ENCODE measurements around the gene CYP2F1. TPM values are rescaled to one million over a fixed set of nuclear protein-coding genes. Genes with fewer than 3 reads are reported as not detected.
"Not testable (repeated sequence)": the region's sequence is repeated elsewhere in the genome, so short reads cannot be mapped to it uniquely, and the experiment has no call there.

The CYP2F1 gene
- polyA plus RNA-seq, 2 of the 4 experiments (the other 2 are of a cell fraction), result not detected

- H3K27ac ChIP-seq, result no peak overlapping the region
- DNase-seq (ENCODE audit: low read depth in 1 of 2, low spot score in 1 of 2) (no peak), FAIRE-seq (peak; percentile 39), ATAC-seq (no peak)
- H3K4me3 ChIP-seq, result no peak overlapping the region
- H3K9me3 ChIP-seq, result peaks cover 15% of the 10 kb centered on the region
- no peak overlapping the region for H3K4me2 ChIP-seq
- TF ChIP-seq MAFK (IDR thresholded peaks at IDR 0.05; ENCODE audit: partially characterized antibody) (no peak), HOXB13 (CRISPR knock-in tag; IDR thresholded peaks at IDR 0.05; ENCODE audit: low read depth) (no peak)
- WGBS (ENCODE audit: missing lambda C conversion rate), result 74% methylated on average over 5 of the region's 5 CpGs
- POLR2A ChIA-PET, result no interaction called here
- CTCF ChIA-PET, result interaction anchor here (1.1 to 4.1 kb wide), 4 partner anchors 15 to 32 kb away, joined by 4 to 15 read pairs (median 6); no protein-coding TSS in a partner anchor
- no peaks in the 10 kb centered on the region for H3K4me1 ChIP-seq
These were observed 2.4 kb upstream of the CYP2F1 start for GRCh38 chr19:41111750-41112295.

GRCh38 chr19:41112728-41113290 lies 1.4 kb upstream of the CYP2F1 start:
- Histone ChIP-seq H3K4me3 (no peak overlapping the region), H3K27ac (no peak overlapping the region), H3K4me1 (no peaks in the 10 kb centered on the region), H3K9me3 (peaks cover 15% of the 10 kb centered on the region), H3K4me2 (no peak overlapping the region)
- 49% methylated on average over 7 of the region's 7 CpGs for WGBS (ENCODE audit: missing lambda C conversion rate)
- no peak for DNase-seq (ENCODE audit: low read depth in 1 of 2, low spot score in 1 of 2)
- POLR2A ChIA-PET, result no interaction called here
- no peak for TF ChIP-seq JUNB (IDR thresholded peaks at IDR 0.05)
- no peak for TF ChIP-seq ESRRA (IDR thresholded peaks at IDR 0.05; ENCODE audit: borderline replicate concordance, low read length)
- no peak for TF ChIP-seq PHF8 (IDR thresholded peaks at IDR 0.05; ENCODE audit: borderline replicate concordance, low read depth)
- TF ChIP-seq ZNF302 (CRISPR knock-in tag; IDR thresholded peaks at IDR 0.05), result no peak
- no peak for TF ChIP-seq RAD21 (conservative IDR thresholded peaks at IDR 0.05 in 1 of 2, IDR thresholded peaks at IDR 0.05 in 1 of 2)
- no peak for TF ChIP-seq NPAS2 (CRISPR knock-in tag; IDR thresholded peaks at IDR 0.05; ENCODE audit: borderline replicate concordance)
- TF ChIP-seq SMC3 (IDR thresholded peaks at IDR 0.05), result no peak
- TF ChIP-seq HES2 (IDR thresholded peaks at IDR 0.05), result no peak
- TF ChIP-seq RFX5 (IDR thresholded peaks at IDR 0.05), result no peak
- FAIRE-seq, result no peak
- no peak for ATAC-seq
- CTCF ChIA-PET, result interaction anchor here (0.7 to 4.1 kb wide), 6 partner anchors 10 to 195 kb away, joined by 4 to 15 read pairs (median 7); no protein-coding TSS in a partner anchor

DNA sequence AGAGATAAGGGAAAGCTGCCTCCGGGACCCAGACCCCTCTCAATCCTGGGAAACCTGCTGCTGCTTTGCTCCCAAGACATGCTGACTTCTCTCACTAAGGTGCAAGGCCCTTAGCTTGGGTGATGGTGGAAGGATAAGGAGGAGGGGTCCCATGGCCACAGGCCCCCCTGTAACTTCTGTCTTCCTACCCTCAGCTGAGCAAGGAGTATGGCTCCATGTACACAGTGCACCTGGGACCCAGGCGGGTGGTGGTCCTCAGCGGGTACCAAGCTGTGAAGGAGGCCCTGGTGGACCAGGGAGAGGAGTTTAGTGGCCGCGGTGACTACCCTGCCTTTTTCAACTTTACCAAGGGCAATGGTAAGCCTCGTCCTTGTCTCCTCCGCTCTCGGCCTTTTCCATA lies 2.0 kb downstream of the CYP2F1 start:
- no peak for TF ChIP-seq ESRRA (IDR thresholded peaks at IDR 0.05; ENCODE audit: borderline replicate concordance, low read length)
- TF ChIP-seq E2F6 (IDR thresholded peaks at IDR 0.05; ENCODE audit: borderline replicate concordance, low read depth), result no peak
- TF ChIP-seq FOSB (CRISPR knock-in tag; IDR thresholded peaks at IDR 0.05), result no peak
- CTCF ChIA-PET, result interaction anchor here (0.6 to 3.1 kb wide), 5 partner anchors 11 to 1309 kb away, joined by 3 to 21 read pairs (median 4); no protein-coding TSS in a partner anchor
- FAIRE-seq, result no peak

GRCh38 chr19:41120929-41121911 lies 7.0 kb downstream of the CYP2F1 start:
- WGBS (ENCODE audit: missing lambda C conversion rate), result 89% methylated on average over 32 of the region's 41 CpGs
- peak in 1 of 2 experiments; percentile 13; a peak in 1 of 6 replicates for ATAC-seq
- H3K4me1 ChIP-seq; H3K4me3 ChIP-seq; POLR2A ChIA-PET; H3K4me2 ChIP-seq; DNase-seq (ENCODE audit: low read depth in 1 of 2, low spot score in 1 of 2); H3K9me3 ChIP-seq; H3K27ac ChIP-seq: not testable (repeated sequence)
- FAIRE-seq, result peak; percentile 98
- CTCF ChIA-PET, result interaction anchor here (0.8 to 2.9 kb wide), 5 partner anchors 12 to 342 kb away, joined by 3 to 12 read pairs (median 3); no protein-coding TSS in a partner anchor

More for the DNA sequence above, 2.0 kb downstream of the CYP2F1 start:
- no peak overlapping the region for H3K4me3 ChIP-seq
- no peaks in the 10 kb centered on the region for H3K4me1 ChIP-seq
- no peak for ATAC-seq
- H3K27ac ChIP-seq, result no peak overlapping the region
- peaks cover 15% of the 10 kb centered on the region for H3K9me3 ChIP-seq
- no peak overlapping the region for H3K4me2 ChIP-seq
- no peak for DNase-seq (ENCODE audit: low read depth in 1 of 2, low spot score in 1 of 2)
- POLR2A ChIA-PET, result no interaction called here
- 53% methylated on average over 8 of the region's 8 CpGs for WGBS (ENCODE audit: missing lambda C conversion rate)

GRCh38 chr19:41122846-41123245 lies 8.6 kb downstream of the CYP2F1 start:
- H3K9me3 ChIP-seq; POLR2A ChIA-PET; H3K27ac ChIP-seq; FAIRE-seq; DNase-seq (ENCODE audit: low read depth in 1 of 2, low spot score in 1 of 2); H3K4me2 ChIP-seq; H3K4me3 ChIP-seq; H3K4me1 ChIP-seq; ATAC-seq: not testable (repeated sequence)
- 87% methylated on average over 13 of the region's 13 CpGs for WGBS (ENCODE audit: missing lambda C conversion rate)
- CTCF ChIA-PET, result interaction anchor here (0.6 to 2.5 kb wide), 10 partner anchors 9 to 552 kb away, joined by 3 to 13 read pairs (median 4); partner anchors contain the start of gene CYP2F1

Measured in A549 (cell line).